Measurements from ENCODE around the gene SCMH1. TPM values are rescaled to one million over a fixed set of nuclear protein-coding genes. Genes with fewer than 3 reads are reported as not detected.

SCMH1 gene
- polyA plus RNA-seq, 4 donors: 38.5 to 40.8 (median 39.4) TPM

DNA sequence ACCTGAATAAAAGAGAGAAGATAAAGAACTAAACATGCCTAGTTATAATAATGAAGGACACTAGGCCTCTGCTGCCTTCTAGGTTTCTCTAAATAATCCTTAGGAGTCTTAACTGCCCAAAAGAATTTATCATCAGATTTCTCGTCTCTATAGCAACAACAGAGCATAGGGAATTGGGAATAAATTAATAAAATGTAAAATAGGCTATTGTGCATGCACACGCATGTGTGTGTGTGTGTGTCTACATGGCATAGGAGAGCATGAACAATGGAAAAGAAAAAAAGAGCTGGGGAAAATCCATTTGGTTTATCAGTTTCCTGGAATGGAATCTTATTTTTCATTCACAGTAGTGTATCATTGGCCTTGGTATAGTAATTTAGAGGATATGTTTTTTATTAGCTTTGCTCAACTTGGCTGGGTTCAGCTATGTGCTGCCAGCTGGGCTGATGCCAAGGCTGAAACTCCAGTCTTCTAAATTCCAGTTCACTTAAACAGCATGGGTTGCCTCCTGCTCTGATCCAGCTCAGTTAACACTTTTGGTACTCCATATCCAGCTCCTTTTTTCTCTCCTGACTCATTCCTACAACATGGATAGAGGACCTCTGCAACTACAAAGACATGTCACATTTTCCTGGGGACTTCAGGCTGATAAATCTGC, 140.0 kb downstream of the SCMH1 start:
- peak in 3 of 4 donors; percentile 33 to 50 (median 46) for DNase-seq (ENCODE audit: low read depth in 4 of 4, low spot score in 3 of 4)

GRCh38 chr1:41101076-41101475, 141.0 kb downstream of the SCMH1 start:
- no peak for DNase-seq (ENCODE audit: low read depth in 4 of 4, low spot score in 3 of 4)

GRCh38 chr1:41100170-41100569, 141.9 kb downstream of the SCMH1 start:
- no peak for DNase-seq (ENCODE audit: low read depth in 4 of 4, low spot score in 3 of 4)

- DNase-seq (ENCODE audit: low read depth in 4 of 4, low spot score in 3 of 4): no peak
These were observed 143.2 kb downstream of the SCMH1 start for GRCh38 chr1:41098730-41099460.

GRCh38 chr1:41097105-41097504, 145.0 kb downstream of the SCMH1 start:
- no peak for DNase-seq (ENCODE audit: low read depth in 4 of 4, low spot score in 3 of 4)

GRCh38 chr1:41093826-41094225, 148.3 kb downstream of the SCMH1 start:
- DNase-seq (ENCODE audit: low read depth in 4 of 4, low spot score in 3 of 4): no peak

DNA sequence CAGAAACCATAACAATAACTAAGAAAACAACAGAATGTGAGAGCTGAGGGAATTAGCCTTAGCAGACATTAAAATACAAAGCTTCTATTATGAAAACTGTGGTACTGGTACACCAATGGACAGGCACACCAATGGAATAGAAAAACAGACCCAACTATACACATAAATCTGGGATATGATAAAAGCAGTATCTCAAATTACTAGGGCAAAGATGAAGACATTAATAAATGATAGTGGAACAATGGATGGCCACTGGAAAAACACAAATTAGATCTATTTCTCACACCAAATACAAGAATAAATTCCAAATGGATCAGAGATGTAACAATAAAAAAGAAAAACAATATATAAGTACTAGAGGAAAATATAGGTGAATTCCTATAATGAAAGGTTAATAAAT, 155.2 kb downstream of the SCMH1 start:
- DNase-seq (ENCODE audit: low read depth in 4 of 4, low spot score in 3 of 4): no peak

GRCh38 chr1:41078616-41079015, 163.5 kb downstream of the SCMH1 start:
- no peak for DNase-seq (ENCODE audit: low read depth in 4 of 4, low spot score in 3 of 4)

DNA sequence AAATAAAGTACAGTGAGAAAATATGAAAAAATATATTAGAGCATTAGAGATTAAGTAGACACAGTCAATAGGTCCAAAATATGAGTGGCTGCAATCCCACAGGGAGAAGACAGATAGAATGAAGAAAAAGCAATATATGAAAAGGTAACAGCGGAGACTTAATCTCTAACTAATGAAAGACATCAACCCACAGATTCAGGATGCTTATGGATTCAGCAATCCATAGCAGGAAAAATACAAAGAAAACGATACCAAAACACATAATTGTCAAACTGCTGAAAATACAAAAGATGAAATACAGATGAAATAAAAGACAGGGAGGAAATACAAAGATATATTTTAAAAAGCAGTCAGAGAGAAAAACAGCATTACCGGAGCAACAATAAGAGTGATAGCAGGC, 163.9 kb downstream of the SCMH1 start:
- no peak for DNase-seq (ENCODE audit: low read depth in 4 of 4, low spot score in 3 of 4)

DNA sequence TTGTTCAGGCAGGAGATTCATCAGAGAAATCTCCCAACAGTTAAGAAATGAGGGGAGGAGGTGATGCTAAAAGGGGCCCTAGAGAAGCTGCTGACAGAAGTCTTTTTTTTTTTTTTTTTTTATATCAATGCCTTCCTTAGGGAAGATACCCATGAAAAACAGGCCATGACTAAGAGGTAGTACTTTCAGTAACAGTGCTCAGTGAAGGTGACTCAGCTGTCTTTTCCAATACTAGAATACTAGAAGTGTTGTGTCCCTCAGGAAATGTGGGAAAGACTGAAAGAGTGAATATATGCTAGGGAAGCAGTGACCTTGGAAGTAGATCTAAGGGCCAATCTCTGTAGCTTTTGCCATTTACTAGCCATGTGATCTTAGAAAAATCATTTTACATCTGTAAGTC, 168.1 kb downstream of the SCMH1 start:
- DNase-seq (ENCODE audit: low read depth in 4 of 4, low spot score in 3 of 4): no peak

GRCh38 chr1:41072051-41072450, 170.1 kb downstream of the SCMH1 start:
- no peak for DNase-seq (ENCODE audit: low read depth in 4 of 4, low spot score in 3 of 4)

- DNase-seq (ENCODE audit: low read depth in 4 of 4, low spot score in 3 of 4): no peak
These were observed 185.2 kb downstream of the SCMH1 start for GRCh38 chr1:41056907-41057306.

GRCh38 chr1:41053316-41053715, 188.8 kb downstream of the SCMH1 start:
- DNase-seq (ENCODE audit: low read depth in 4 of 4, low spot score in 3 of 4): no peak

- DNase-seq (ENCODE audit: low read depth in 4 of 4, low spot score in 3 of 4): no peak
These were observed 191.1 kb downstream of the SCMH1 start for GRCh38 chr1:41051022-41051421.

- DNase-seq (ENCODE audit: low read depth in 4 of 4, low spot score in 3 of 4): no peak
These were observed 193.6 kb downstream of the SCMH1 start for GRCh38 chr1:41048540-41048939.

- no peak for DNase-seq (ENCODE audit: low read depth in 4 of 4, low spot score in 3 of 4)
These were observed 195.7 kb downstream of the SCMH1 start for GRCh38 chr1:41046347-41046775.

DNA sequence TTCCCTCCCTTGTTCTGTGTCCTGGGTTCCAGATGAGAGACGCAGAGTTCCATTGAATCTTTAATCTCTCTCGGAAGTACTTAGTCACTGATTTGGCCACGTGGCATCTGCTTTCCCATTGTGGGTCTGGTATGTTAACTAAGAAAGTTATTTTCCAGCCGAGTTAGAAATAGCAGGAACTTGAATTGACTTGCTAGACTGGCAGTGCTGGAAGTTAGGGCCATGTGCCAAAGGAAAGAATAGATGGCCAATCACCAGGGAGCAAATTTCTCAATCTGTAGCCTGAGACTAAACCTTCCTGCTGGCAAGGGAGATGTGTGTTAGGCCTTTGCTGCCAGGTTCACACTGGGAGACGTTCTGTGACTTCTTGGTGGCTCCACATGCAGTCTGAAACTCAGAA, 196.4 kb downstream of the SCMH1 start:
- DNase-seq (ENCODE audit: low read depth in 4 of 4, low spot score in 3 of 4): no peak

- DNase-seq (ENCODE audit: low read depth in 4 of 4, low spot score in 3 of 4): no peak
These were observed 197.9 kb downstream of the SCMH1 start for GRCh38 chr1:41044187-41044586.

DNA sequence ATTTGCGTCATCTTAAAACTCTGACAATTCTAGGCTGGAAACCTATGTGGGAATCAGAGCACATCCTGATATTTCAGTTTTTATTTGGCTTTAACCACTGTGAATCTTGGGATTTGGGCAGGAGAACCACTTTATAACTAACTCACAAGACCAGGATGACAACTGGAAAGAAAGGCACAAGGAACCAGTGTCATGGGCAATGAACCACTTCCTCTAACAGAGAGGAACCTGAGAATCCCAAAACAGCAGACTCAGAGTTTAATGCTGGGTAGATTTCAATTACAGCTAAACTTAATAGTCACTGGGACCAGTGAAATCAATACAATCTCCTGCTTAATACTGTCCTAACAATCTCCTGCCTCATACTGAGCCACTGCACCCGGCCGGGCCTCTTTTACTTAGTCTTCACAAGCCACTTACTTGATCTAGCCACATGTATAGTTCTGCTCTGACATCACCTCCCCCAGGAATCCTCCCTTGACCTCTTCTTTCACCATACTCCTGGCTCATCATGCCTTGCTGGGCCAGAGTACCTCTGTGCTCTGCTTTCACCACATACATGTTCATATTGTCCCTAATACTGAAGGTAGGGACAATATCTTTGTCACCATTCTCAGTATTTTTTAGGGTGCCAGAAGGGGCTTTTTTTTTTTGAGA, 200.4 kb downstream of the SCMH1 start:
- no peak for DNase-seq (ENCODE audit: low read depth in 4 of 4, low spot score in 3 of 4)

- DNase-seq (ENCODE audit: low read depth in 4 of 4, low spot score in 3 of 4): no peak
These were observed 204.0 kb downstream of the SCMH1 start for GRCh38 chr1:41038110-41038509.

- DNase-seq (ENCODE audit: low read depth in 4 of 4, low spot score in 3 of 4): no peak
These were observed 204.8 kb downstream of the SCMH1 start for GRCh38 chr1:41037116-41037903.

All from right renal pelvis (tissue), 4 donors.